WTC11 (cell line): ENCODE results near the gene NDUFS4. TPM values are rescaled to one million over a fixed set of nuclear protein-coding genes. Genes with fewer than 3 reads are reported as not detected.
A peak's percentile ranks its signal among the peaks of the same experiment; 100 is the strongest.

Source experiments
- ATAC-seq: fragments of 200-7000 bp; cut with Tn5 transposase; 2 replicates; pipeline ENCODE4 v1.10.0; 2021; ENCODE audit warnings: mild to moderate bottlenecking, moderate library complexity
- CTCF ChIA-PET: fragments of 300-600 bp; sonication (Branson Sonifier 250); formaldehyde crosslinking; loops from one replicate; lab custom pipeline; 2021; ENCODE audit warnings: antibody characterized with exemption; lab: Charles Lee
- POLR2A ChIA-PET: fragments of 350-600 bp; sonication (Branson Sonifier 250); formaldehyde crosslinking; loops from one replicate; lab custom pipeline; 2021; ENCODE audit warnings: antibody characterized with exemption; lab: Charles Lee
- DNase-seq: peaks from one replicate; pipeline ENCODE4 v3.0.0; 2021; ENCODE audit warnings: low spot score
- H3K27ac Mint-ChIP-seq: 2 replicates; pipeline ENCODE4 v1.8.0; 2021; ENCODE audit warnings: mixed read lengths
- H3K27me3 Mint-ChIP-seq: 2 replicates; pipeline ENCODE4 v1.8.0; 2021; ENCODE audit warnings: low read depth, mild to moderate bottlenecking, moderate library complexity, mixed read lengths
- H3K36me3 Mint-ChIP-seq: 2 replicates; pipeline ENCODE4 v1.8.0; 2021; ENCODE audit warnings: mixed read lengths
- H3K4me1 Mint-ChIP-seq: 2 replicates; pipeline ENCODE4 v1.8.0; 2022; ENCODE audit warnings: mixed read lengths
- H3K4me3 Mint-ChIP-seq: 2 replicates; pipeline ENCODE4 v1.8.0; 2021; ENCODE audit warnings: mild to moderate bottlenecking, moderate library complexity, mixed read lengths
- H3K9me3 Mint-ChIP-seq: 2 replicates; pipeline ENCODE4 v1.8.0; 2021; ENCODE audit warnings: mixed read lengths
- CREM ChIP-seq: sonication (generic); formaldehyde crosslinking; IDR thresholded peaks from 2 replicates; pipeline ENCODE4 v1.8.1; 2022; ENCODE audit warnings: mild to moderate bottlenecking, missing genetic modification reagents, moderate library complexity
- ETV6 ChIP-seq: sonication (generic); formaldehyde crosslinking; IDR thresholded peaks from 2 replicates; pipeline ENCODE4 v1.8.1; 2022; ENCODE audit warnings: mild to moderate bottlenecking, missing genetic modification reagents
- FOXK1 ChIP-seq: sonication (generic); formaldehyde crosslinking; IDR thresholded peaks from 2 replicates; pipeline ENCODE4 v1.8.0; 2022; ENCODE audit warnings: mild to moderate bottlenecking, moderate library complexity, missing genetic modification reagents
- HMGA2 ChIP-seq: fragments of 250-450 bp; sonication (Bioruptor Pico); IDR thresholded peaks from 2 replicates; pipeline ENCODE4 v1.4.0; 2021; ENCODE audit warnings: mild to moderate bottlenecking, moderate library complexity
- JAZF1 ChIP-seq: fragments of 250-450 bp; sonication (Bioruptor Pico); IDR thresholded peaks from 2 replicates; pipeline ENCODE4 v1.9.0; 2021; ENCODE audit warnings: moderate library complexity, mild to moderate bottlenecking, inconsistent platforms
- NR1H2 ChIP-seq: sonication (generic); formaldehyde crosslinking; IDR thresholded peaks from 2 replicates; pipeline ENCODE4 v1.9.0; 2021; ENCODE audit warnings: mild to moderate bottlenecking, moderate library complexity, missing genetic modification reagents
- PRRX2 ChIP-seq: fragments of 250-450 bp; sonication (Bioruptor Pico); IDR thresholded peaks from 2 replicates; pipeline ENCODE4 v1.8.0; 2021; ENCODE audit warnings: mild to moderate bottlenecking
- SOX15 ChIP-seq: fragments of 250-450 bp; sonication (Bioruptor Pico); IDR thresholded peaks from 2 replicates; pipeline ENCODE4 v1.9.0; 2021; ENCODE audit warnings: mild to moderate bottlenecking
- TEAD1 ChIP-seq: sonication (generic); formaldehyde crosslinking; IDR thresholded peaks from 2 replicates; pipeline ENCODE4 v1.8.0; 2022; ENCODE audit warnings: mild to moderate bottlenecking, missing genetic modification reagents
- ZNF416 ChIP-seq: fragments of 250-450 bp; sonication (Bioruptor Pico); IDR thresholded peaks from 2 replicates; pipeline ENCODE4 v1.9.0; 2021; ENCODE audit warnings: mild to moderate bottlenecking, inconsistent platforms
- total RNA-seq: library from RNA; stranded (reverse); gene quantifications from 3 replicates; pipeline ENCODE4 v1.2.3, GENCODE V29; 2021
- TF ChIP-seq, protein P1 (sequence below): sonication (generic); formaldehyde crosslinking; IDR thresholded peaks from 2 replicates; pipeline ENCODE4 v1.8.1; 2022; ENCODE audit warnings: missing genetic modification reagents, borderline replicate concordance
- TF ChIP-seq, protein P2 (sequence below): fragments of 250-450 bp; sonication (Bioruptor Pico); IDR thresholded peaks from 2 replicates; pipeline ENCODE4 v1.9.0; 2021; ENCODE audit warnings: mild to moderate bottlenecking
- TF ChIP-seq, protein P3 (sequence below): sonication (generic); formaldehyde crosslinking; IDR thresholded peaks from 2 replicates; pipeline ENCODE4 v1.8.0; 2022; ENCODE audit warnings: mild to moderate bottlenecking, missing genetic modification reagents
- TF ChIP-seq, protein P4 (sequence below): fragments of 250-450 bp; sonication (Bioruptor Pico); IDR thresholded peaks from 2 replicates; pipeline ENCODE4 v1.9.0; 2021; ENCODE audit warnings: mild to moderate bottlenecking
- TF ChIP-seq, protein P5 (sequence below): sonication (generic); formaldehyde crosslinking; IDR thresholded peaks from 2 replicates; pipeline ENCODE4 v1.8.1; 2023; ENCODE audit warnings: mild to moderate bottlenecking, missing genetic modification reagents
- TF ChIP-seq, protein P6 (sequence below): fragments of 250-450 bp; sonication (Bioruptor Pico); IDR thresholded peaks from 2 replicates; pipeline ENCODE4 v1.9.0; 2021; ENCODE audit warnings: moderate library complexity, mild to moderate bottlenecking, inconsistent platforms, borderline replicate concordance

The NDUFS4 gene
- total RNA-seq, 1 experiment from 2014 or later: 68.5 TPM

DNA sequence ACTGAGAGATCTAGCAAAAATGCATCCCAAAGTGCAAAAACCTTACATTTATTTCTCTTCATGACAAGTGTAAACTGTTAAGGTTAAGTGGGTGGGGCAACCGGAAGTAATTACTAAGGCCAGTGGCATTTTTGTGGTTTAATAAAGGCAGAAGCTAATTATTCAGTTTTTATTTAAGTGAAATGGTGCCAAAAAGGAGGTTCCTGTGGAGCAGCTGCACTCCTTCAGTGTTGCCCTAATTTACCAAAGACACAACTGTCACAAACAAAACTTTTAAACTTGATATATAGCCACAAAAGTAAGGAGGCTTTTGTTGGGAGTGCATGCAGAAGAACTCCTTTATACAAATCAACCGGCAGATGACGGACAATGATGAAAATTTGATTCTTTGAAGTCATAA lies 81.6 kb downstream of the NDUFS4 start:
- H3K4me1 Mint-ChIP-seq: peaks cover 60% of the 10 kb centered on the region
- ChIA-PET POLR2A (no interaction called here), CTCF (no interaction called here)
- H3K27me3 Mint-ChIP-seq: no peaks in the 10 kb centered on the region
- TF ChIP-seq PRRX2 (CRISPR knock-in tag) (no peak), HMGA2 (CRISPR knock-in tag) (no peak), NR1H2 (CRISPR knock-in tag) (no peak), ETV6 (CRISPR knock-in tag) (no peak), FOXK1 (CRISPR knock-in tag) (no peak), TEAD1 (no peak)
- TF ChIP-seq, protein P1, sequence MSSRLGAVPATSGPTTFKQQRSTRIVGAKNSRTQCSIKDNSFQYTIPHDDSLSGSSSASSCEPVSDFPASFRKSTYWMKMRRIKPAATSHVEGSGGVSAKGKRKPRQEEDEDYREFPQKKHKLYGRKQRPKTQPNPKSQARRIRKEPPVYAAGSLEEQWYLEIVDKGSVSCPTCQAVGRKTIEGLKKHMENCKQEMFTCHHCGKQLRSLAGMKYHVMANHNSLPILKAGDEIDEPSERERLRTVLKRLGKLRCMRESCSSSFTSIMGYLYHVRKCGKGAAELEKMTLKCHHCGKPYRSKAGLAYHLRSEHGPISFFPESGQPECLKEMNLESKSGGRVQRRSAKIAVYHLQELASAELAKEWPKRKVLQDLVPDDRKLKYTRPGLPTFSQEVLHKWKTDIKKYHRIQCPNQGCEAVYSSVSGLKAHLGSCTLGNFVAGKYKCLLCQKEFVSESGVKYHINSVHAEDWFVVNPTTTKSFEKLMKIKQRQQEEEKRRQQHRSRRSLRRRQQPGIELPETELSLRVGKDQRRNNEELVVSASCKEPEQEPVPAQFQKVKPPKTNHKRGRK (CRISPR knock-in tag): no peak
- TF ChIP-seq, protein P2, sequence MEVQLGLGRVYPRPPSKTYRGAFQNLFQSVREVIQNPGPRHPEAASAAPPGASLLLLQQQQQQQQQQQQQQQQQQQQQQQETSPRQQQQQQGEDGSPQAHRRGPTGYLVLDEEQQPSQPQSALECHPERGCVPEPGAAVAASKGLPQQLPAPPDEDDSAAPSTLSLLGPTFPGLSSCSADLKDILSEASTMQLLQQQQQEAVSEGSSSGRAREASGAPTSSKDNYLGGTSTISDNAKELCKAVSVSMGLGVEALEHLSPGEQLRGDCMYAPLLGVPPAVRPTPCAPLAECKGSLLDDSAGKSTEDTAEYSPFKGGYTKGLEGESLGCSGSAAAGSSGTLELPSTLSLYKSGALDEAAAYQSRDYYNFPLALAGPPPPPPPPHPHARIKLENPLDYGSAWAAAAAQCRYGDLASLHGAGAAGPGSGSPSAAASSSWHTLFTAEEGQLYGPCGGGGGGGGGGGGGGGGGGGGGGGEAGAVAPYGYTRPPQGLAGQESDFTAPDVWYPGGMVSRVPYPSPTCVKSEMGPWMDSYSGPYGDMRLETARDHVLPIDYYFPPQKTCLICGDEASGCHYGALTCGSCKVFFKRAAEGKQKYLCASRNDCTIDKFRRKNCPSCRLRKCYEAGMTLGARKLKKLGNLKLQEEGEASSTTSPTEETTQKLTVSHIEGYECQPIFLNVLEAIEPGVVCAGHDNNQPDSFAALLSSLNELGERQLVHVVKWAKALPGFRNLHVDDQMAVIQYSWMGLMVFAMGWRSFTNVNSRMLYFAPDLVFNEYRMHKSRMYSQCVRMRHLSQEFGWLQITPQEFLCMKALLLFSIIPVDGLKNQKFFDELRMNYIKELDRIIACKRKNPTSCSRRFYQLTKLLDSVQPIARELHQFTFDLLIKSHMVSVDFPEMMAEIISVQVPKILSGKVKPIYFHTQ: no peak
- TF ChIP-seq, protein P3, sequence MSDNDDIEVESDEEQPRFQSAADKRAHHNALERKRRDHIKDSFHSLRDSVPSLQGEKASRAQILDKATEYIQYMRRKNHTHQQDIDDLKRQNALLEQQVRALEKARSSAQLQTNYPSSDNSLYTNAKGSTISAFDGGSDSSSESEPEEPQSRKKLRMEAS (CRISPR knock-in tag): no peak
- no peak overlapping the region for H3K4me3 Mint-ChIP-seq
- no peak for DNase-seq
- H3K9me3 Mint-ChIP-seq: no peaks in the 10 kb centered on the region
- peaks cover 4% of the 10 kb centered on the region; the same call in 1 of the 2 replicates for H3K36me3 Mint-ChIP-seq
- ATAC-seq: no peak
- H3K27ac Mint-ChIP-seq: peak overlapping the region; percentile 37; the same call in 1 of the 2 replicates

DNA sequence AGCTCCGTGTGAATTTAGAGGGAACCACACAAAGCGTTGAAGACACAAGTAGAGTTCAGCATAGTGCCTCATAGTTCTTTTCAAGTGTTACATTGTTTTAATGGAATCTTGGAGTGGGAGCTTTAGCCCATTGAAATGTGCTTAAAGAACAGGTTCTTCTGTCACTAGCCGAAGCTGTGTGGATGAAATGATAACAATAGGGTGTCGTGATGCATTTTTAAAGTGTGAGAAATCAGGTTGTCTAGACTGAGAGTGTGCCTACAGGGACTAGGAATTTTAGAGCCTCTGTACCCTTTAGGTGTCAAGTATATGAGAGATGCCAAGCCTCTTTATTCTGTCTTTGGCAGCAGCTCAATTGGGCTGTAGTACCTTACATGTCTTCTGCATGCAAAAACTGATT lies 83.0 kb downstream of the NDUFS4 start:
- Mint-ChIP-seq H3K27me3 (no peaks in the 10 kb centered on the region), H3K27ac (peak overlapping the region; percentile 57; the same call in 1 of the 2 replicates), H3K9me3 (no peaks in the 10 kb centered on the region), H3K4me1 (peaks cover 54% of the 10 kb centered on the region), H3K4me3 (no peak overlapping the region), H3K36me3 (peaks cover 9% of the 10 kb centered on the region)
- ChIA-PET POLR2A (no interaction called here), CTCF (interaction anchor here (0.6 to 1.2 kb wide), 3 partner anchors 160 to 845 kb away, joined by 3 to 4 read pairs (median 3); no protein-coding TSS in a partner anchor)
- DNase-seq (no peak), ATAC-seq (peak; percentile 52)
- TF ChIP-seq, protein P4, sequence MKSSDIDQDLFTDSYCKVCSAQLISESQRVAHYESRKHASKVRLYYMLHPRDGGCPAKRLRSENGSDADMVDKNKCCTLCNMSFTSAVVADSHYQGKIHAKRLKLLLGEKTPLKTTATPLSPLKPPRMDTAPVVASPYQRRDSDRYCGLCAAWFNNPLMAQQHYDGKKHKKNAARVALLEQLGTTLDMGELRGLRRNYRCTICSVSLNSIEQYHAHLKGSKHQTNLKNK (CRISPR knock-in tag): no peak
- no peak for TF ChIP-seq JAZF1 (CRISPR knock-in tag)
- TF ChIP-seq, protein P5, sequence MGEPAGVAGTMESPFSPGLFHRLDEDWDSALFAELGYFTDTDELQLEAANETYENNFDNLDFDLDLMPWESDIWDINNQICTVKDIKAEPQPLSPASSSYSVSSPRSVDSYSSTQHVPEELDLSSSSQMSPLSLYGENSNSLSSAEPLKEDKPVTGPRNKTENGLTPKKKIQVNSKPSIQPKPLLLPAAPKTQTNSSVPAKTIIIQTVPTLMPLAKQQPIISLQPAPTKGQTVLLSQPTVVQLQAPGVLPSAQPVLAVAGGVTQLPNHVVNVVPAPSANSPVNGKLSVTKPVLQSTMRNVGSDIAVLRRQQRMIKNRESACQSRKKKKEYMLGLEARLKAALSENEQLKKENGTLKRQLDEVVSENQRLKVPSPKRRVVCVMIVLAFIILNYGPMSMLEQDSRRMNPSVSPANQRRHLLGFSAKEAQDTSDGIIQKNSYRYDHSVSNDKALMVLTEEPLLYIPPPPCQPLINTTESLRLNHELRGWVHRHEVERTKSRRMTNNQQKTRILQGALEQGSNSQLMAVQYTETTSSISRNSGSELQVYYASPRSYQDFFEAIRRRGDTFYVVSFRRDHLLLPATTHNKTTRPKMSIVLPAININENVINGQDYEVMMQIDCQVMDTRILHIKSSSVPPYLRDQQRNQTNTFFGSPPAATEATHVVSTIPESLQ (CRISPR knock-in tag): no peak
- TF ChIP-seq, protein P3 (CRISPR knock-in tag): no peak

DNA sequence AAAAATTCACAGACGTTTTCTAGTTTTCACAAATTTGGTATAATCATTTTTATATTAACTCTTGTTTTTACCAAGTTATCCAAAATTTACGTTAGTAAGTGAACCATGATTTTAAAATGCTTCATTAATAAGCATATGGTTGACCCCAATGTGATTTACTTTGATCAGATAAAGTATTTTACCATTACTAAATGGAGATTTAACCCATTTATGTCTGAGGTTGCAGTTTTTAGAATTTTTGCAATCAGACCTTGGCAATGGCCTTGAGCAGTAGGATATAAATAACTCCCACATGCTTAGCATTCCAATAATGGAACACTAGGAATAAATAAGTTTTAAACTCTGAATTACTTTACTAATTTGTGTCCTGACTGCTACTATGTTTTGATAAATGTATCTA lies 84.6 kb downstream of the NDUFS4 start:
- DNase-seq: no peak
- Mint-ChIP-seq H3K27ac (peak overlapping the region; percentile 76; the same call in 1 of the 2 replicates), H3K4me3 (no peak overlapping the region), H3K9me3 (peaks cover 11% of the 10 kb centered on the region), H3K4me1 (peaks cover 41% of the 10 kb centered on the region), H3K36me3 (peaks cover 23% of the 10 kb centered on the region), H3K27me3 (no peaks in the 10 kb centered on the region)
- TF ChIP-seq ZNF416: no peak
- TF ChIP-seq, protein P6, sequence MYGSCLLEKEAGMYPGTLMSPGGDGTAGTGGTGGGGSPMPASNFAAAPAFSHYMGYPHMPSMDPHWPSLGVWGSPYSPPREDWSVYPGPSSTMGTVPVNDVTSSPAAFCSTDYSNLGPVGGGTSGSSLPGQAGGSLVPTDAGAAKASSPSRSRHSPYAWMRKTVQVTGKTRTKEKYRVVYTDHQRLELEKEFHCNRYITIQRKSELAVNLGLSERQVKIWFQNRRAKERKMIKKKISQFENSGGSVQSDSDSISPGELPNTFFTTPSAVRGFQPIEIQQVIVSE (CRISPR knock-in tag): no peak
- TF ChIP-seq SOX15 (CRISPR knock-in tag): no peak
- no peak for TF ChIP-seq HMGA2 (CRISPR knock-in tag)
- TF ChIP-seq CREM (CRISPR knock-in tag): no peak
- CTCF ChIA-PET: no interaction called here
- POLR2A ChIA-PET: no interaction called here
- no peak for ATAC-seq
